K562 (cell line): ENCODE data around the gene ASZ1. TPM values are rescaled to one million over a fixed set of nuclear protein-coding genes. Genes with fewer than 3 reads are reported as not detected.

ENCODE experiments used
- ATAC-seq: fragments of 200-7000 bp; cut with Tn5 transposase; 3 replicates; pipeline ENCODE4 v1.9.1; 2020; ENCODE audit warnings: moderate library complexity
- BruUV-seq: library from RNA; stranded (reverse); fragments of 400-500 nt; replicated peaks from 2 replicates; lab custom pipeline; 2021; lab: Mats Ljungman, UMichigan
- CTCF ChIA-PET: fragments of 300-600 bp; formaldehyde crosslinking; extraction: SDS; loops from one replicate; lab custom pipeline; 2021; ENCODE audit warnings: low intra/inter-chr PET ratio; lab: Yijun Ruan, JAX
- POLR2A ChIA-PET: fragments of 300-600, 350-650 bp; sonication (Branson Sonifier 250); formaldehyde crosslinking; extraction: SDS; loops from one replicate; lab custom pipeline; 2021; ENCODE audit warnings: antibody characterized with exemption, inconsistent platforms; lab: Yijun Ruan, JAX
- DNase-seq, 4 experiments: peaks; one replicate each; pipeline versions ENCODE4 v3.0.0 to v3.0.0-alpha.2; 2011 to 2018; ENCODE audit warnings: low spot score in 3 of 4, mixed read lengths in 3 of 4; ENCODE audit errors: extremely low read depth in 1 of 4
- FAIRE-seq: peaks from 2 replicates; lab custom pipeline; 2011; peaks lifted over from hg19 to GRCh38; lab: Jason Lieb, UNC
- H2AFZ ChIP-seq: 2 replicates; pipeline ENCODE4 v1.6.0; 2011; ENCODE audit warnings: low read depth, low read length, control low read depth, inconsistent platforms
- H3K27ac ChIP-seq: fragments of 200-600 bp; 3 replicates; pipeline ENCODE4 v1.8.0; 2011; ENCODE audit warnings: low read depth, mild to moderate bottlenecking, control low read depth, inconsistent platforms, low read length, moderate library complexity, mixed read lengths; ENCODE audit errors: extremely low read depth
- H3K27me3 ChIP-seq, 2 experiments: fragments of 300-600 bp in 1 of 2; 2 replicates in 1 of 2; 3 replicates in 1 of 2; pipeline versions ENCODE4 v1.6.0 to v1.8.0; 2011; ENCODE audit warnings: inconsistent platforms in 2 of 2, low read length in 2 of 2, mild to moderate bottlenecking in 1 of 2, mixed read lengths in 1 of 2, moderate library complexity in 1 of 2; ENCODE audit not compliant: control insufficient read depth in 2 of 2, insufficient read depth in 2 of 2
- H3K36me3 ChIP-seq: fragments of 300-600 bp; 3 replicates; pipeline ENCODE4 v1.8.0; 2011; ENCODE audit warnings: mild to moderate bottlenecking, low read length, inconsistent platforms; ENCODE audit not compliant: control insufficient read depth, insufficient read depth
- H3K4me1 ChIP-seq, 2 experiments: fragments of 200-600 bp in 1 of 2; replicated peaks in 1 of 2; 2 replicates in 1 of 2; 3 replicates in 1 of 2; pipeline versions ENCODE4 v1.5.1 to v1.8.0; 2011; ENCODE audit warnings: inconsistent platforms in 2 of 2, low read length in 2 of 2, mild to moderate bottlenecking in 1 of 2, mixed read lengths in 1 of 2, moderate library complexity in 1 of 2; ENCODE audit not compliant: control insufficient read depth in 2 of 2, insufficient read depth in 2 of 2
- H3K4me2 ChIP-seq: 2 replicates; pipeline ENCODE4 v1.6.1; 2011; ENCODE audit warnings: low read length, control low read depth, inconsistent platforms, mixed read lengths; ENCODE audit not compliant: insufficient read depth
- H3K4me3 ChIP-seq: fragments of 200-600 bp; sonication (generic), shearing (Covaris generic); 2 replicates; pipeline ENCODE4 v1.5.1; 2016; ENCODE audit warnings: control low read depth, inconsistent platforms
- H3K79me2 ChIP-seq: fragments of 200-600 bp; 3 replicates; pipeline ENCODE4 v1.8.0; 2011; ENCODE audit warnings: low read length, inconsistent platforms; ENCODE audit not compliant: control insufficient read depth, insufficient read depth
- H3K9ac ChIP-seq, 2 experiments: 2 replicates each; pipeline versions ENCODE4 v1.6.0 to v1.6.1; 2011; ENCODE audit warnings: low read depth in 2 of 2, low read length in 2 of 2, control low read depth in 1 of 2, inconsistent platforms in 1 of 2, mild to moderate bottlenecking in 1 of 2, mixed read lengths in 1 of 2; ENCODE audit not compliant: insufficient read depth in 1 of 2
- H3K9me1 ChIP-seq: one replicate; pipeline ENCODE4 v1.6.0; 2011; ENCODE audit warnings: inconsistent platforms, mild to moderate bottlenecking, low read length, moderate library complexity; ENCODE audit not compliant: control insufficient read depth, insufficient read depth
- H3K9me3 ChIP-seq: replicated peaks from 2 replicates; pipeline ENCODE4 v1.5.1; 2011; ENCODE audit warnings: low read depth, low read length, inconsistent platforms; ENCODE audit not compliant: control insufficient read depth, insufficient read depth
- H4K20me1 ChIP-seq: replicated peaks from 2 replicates; pipeline ENCODE4 v1.6.1; 2011; ENCODE audit warnings: low read length, inconsistent platforms, mixed read lengths; ENCODE audit not compliant: control insufficient read depth, insufficient read depth
- HMGN3 ChIP-seq: IDR thresholded peaks from 2 replicates; pipeline ENCODE4 v1.6.1; 2011; ENCODE audit warnings: borderline replicate concordance, low read depth, mild to moderate bottlenecking, mixed read lengths, low read length; ENCODE audit not compliant: insufficient read length; ENCODE audit errors: extremely low read depth
- PHF8 ChIP-seq: fragments of 200-600 bp; sonication (generic); IDR thresholded peaks from 2 replicates; pipeline ENCODE4 v1.6.1; 2012; ENCODE audit warnings: mixed run types, mild to moderate bottlenecking, inconsistent platforms, low read length, moderate library complexity, borderline replicate concordance
- ZBTB1 ChIP-seq: sonication (generic); formaldehyde crosslinking; IDR thresholded peaks from 2 replicates; pipeline ENCODE4 v1.8.1; 2023; ENCODE audit warnings: missing genetic modification reagents, low read depth, mild to moderate bottlenecking, borderline replicate concordance
- ZNF407 ChIP-seq: fragments of 450-650 bp; IDR thresholded peaks from 2 replicates; pipeline ENCODE4 v1.6.1; 2016; ENCODE audit warnings: low read depth
- ZNF589 ChIP-seq: fragments of 200-800 bp; sonication (Bioruptor generic); IDR thresholded peaks from 2 replicates; pipeline ENCODE4 v1.6.1; 2016; ENCODE audit warnings: low read depth, missing genetic modification characterization, missing compliant biosample characterization
- ZNF76 ChIP-seq: fragments of 250-450 bp; sonication (Bioruptor Pico); IDR thresholded peaks from 2 replicates; pipeline ENCODE4 v1.4.0; 2020; ENCODE audit warnings: mild to moderate bottlenecking, moderate library complexity, borderline replicate concordance
- ZNF785 ChIP-seq: fragments of 250-450 bp; sonication (Bioruptor Pico); IDR thresholded peaks from 2 replicates; pipeline ENCODE4 v1.4.0; 2020; ENCODE audit warnings: mild to moderate bottlenecking
- WGBS: fragments of 100-300 bp; shearing (Covaris generic); methylation state at CpG from one replicate; pipeline ENCODE4 v1.1.6; 2016; ENCODE audit warnings: low coverage, mixed read lengths; ENCODE audit not compliant: insufficient coverage; ENCODE audit errors: missing lambda C conversion rate; 5-methylcytosine and 5-hydroxymethylcytosine counted together
- in situ Hi-C: fragments of 300-500 bp; cut with MboI; formaldehyde crosslinking; loops from 4 replicates; pipeline ENCODE4 v1.15.0; 2018; ENCODE audit warnings: inconsistent platforms, mixed read lengths
- intact Hi-C: fragments of 100-400 bp; cut with micrococcal nuclease; formaldehyde crosslinking; loops from 2 replicates; pipeline ENCODE4 v1.14.2; 2022
- polyA plus RNA-seq, 8 experiments: library from polyadenylated mRNA; depleted of rRNA in 4 of 8; stranded (reverse) in 5 of 8; unstranded in 3 of 8; fragments of >200 nt; fragmentation: Nextera tagmentation in 2 of 8; fragmentation: Illumina TruSeq in 1 of 8; extraction: Ambion mirVana in 2 of 8; extraction: Trizol in 1 of 8; gene quantifications; 2 replicates each; pipeline versions ENCODE4 v1.2.1 to v1.2.3, GENCODE V29; 2011 to 2014; ENCODE audit warnings: inconsistent platforms in 1 of 8, missing spikeins in 1 of 8
- total RNA-seq, 7 experiments: library from RNA; depleted of rRNA in 6 of 7; stranded (reverse); fragments of >200 nt in 6 of 7; fragmentation: Illumina TruSeq in 2 of 7; extraction: Trizol in 2 of 7; gene quantifications; 2 replicates each; pipeline versions ENCODE4 v1.2.1 to v1.2.3, GENCODE V29; 2011 to 2021; ENCODE audit warnings: low replicate concordance in 1 of 7

ASZ1 gene
- total and polyA plus RNA-seq, 9 of the 15 experiments (the other 6 are each of a cell fraction or from before 2014, with no cell fraction given), result not detected

- Histone ChIP-seq H3K9ac (no peak overlapping the region), H2AFZ (no peak overlapping the region), H3K36me3 (no peaks in the 10 kb centered on the region), H3K9me1 (no peaks in the 10 kb centered on the region), H3K4me1 (no peaks in the 10 kb centered on the region), H3K9me3 (no peaks in the 10 kb centered on the region), H3K4me2 (no peak overlapping the region), H3K79me2 (no peaks in the 10 kb centered on the region), H3K27ac (no peak overlapping the region), H3K4me3 (no peak overlapping the region), H3K27me3 (no peaks in the 10 kb centered on the region), H4K20me1 (no peaks in the 10 kb centered on the region)
- BruUV-seq, result no TSS peak
- DNase-seq (no peak), FAIRE-seq (no peak), ATAC-seq (no peak)
- POLR2A ChIA-PET, result no interaction called here
- in situ Hi-C loops, result no loop called here
- intact Hi-C loops, result no loop called here
- CTCF ChIA-PET, result interaction anchor here (0.7 kb wide), 1 partner anchor 123 kb away, joined by 3 read pairs; no protein-coding TSS in a partner anchor
- no peak for TF ChIP-seq PHF8
- no peak for TF ChIP-seq ZBTB1
- TF ChIP-seq HMGN3, result no peak
- TF ChIP-seq ZNF589 (CRISPR knock-in tag), result no peak
Observed at GRCh38 chr7:117395743-117396142, 31.6 kb downstream of the ASZ1 start.

GRCh38 chr7:117393781-117394180, 33.5 kb downstream of the ASZ1 start:
- CTCF ChIA-PET, result no interaction called here
- Histone ChIP-seq H3K4me1 (no peaks in the 10 kb centered on the region), H3K27me3 (no peaks in the 10 kb centered on the region), H3K9ac (no peak overlapping the region), H3K9me1 (no peaks in the 10 kb centered on the region), H3K4me3 (no peak overlapping the region), H3K79me2 (no peaks in the 10 kb centered on the region), H2AFZ (no peak overlapping the region), H3K4me2 (no peak overlapping the region), H3K27ac (no peak overlapping the region), H3K9me3 (no peaks in the 10 kb centered on the region), H4K20me1 (no peaks in the 10 kb centered on the region), H3K36me3 (no peaks in the 10 kb centered on the region)
- 0% methylated on average over 1 of the region's 1 CpG for WGBS
- ATAC-seq (no peak), DNase-seq (no peak), FAIRE-seq (no peak)
- intact Hi-C loops (no loop called here), in situ Hi-C loops (no loop called here)
- POLR2A ChIA-PET, result interaction anchor here (0.7 to 0.9 kb wide), 2 partner anchors 14 to 155 kb away, joined by 3 read pairs; no protein-coding TSS in a partner anchor
- BruUV-seq, result no TSS peak
- TF ChIP-seq HMGN3 (no peak), ZNF76 (CRISPR knock-in tag) (no peak), ZNF785 (no peak), ZNF407 (no peak)
